Mononuclear cell (primary cell): ENCODE measurements around the gene SYTL2. TPM values are rescaled to one million over a fixed set of nuclear protein-coding genes. Genes with fewer than 3 reads are reported as not detected.
"Not testable (repeated sequence)": the region's sequence is repeated elsewhere in the genome, so short reads cannot be mapped to it uniquely, and the experiment has no call there.

Experiments used
- H3K27me3 ChIP-seq: 2 replicates; pipeline ENCODE4 v1.6.0; 2011; ENCODE audit warnings: low read length, control low read depth; ENCODE audit not compliant: insufficient read depth
- H3K4me1 ChIP-seq: 2 replicates; pipeline ENCODE4 v1.5.1; 2011; ENCODE audit warnings: mild to moderate bottlenecking, low read length, control low read depth; ENCODE audit not compliant: insufficient read depth
- H3K4me3 ChIP-seq: 2 replicates; pipeline ENCODE4 v1.5.1; 2011; ENCODE audit warnings: mild to moderate bottlenecking, low read length, moderate library complexity
- H3K9me3 ChIP-seq: 2 replicates; pipeline ENCODE4 v1.5.1; 2011; ENCODE audit warnings: low read depth, mild to moderate bottlenecking, control low read depth, low read length
- total RNA-seq: library from RNA; depleted of rRNA; stranded (reverse); fragments of >200 nt; gene quantifications from one replicate; pipeline ENCODE4 v1.2.3, GENCODE V29; 2012

Gene SYTL2
- 26.6 TPM for total RNA-seq

GRCh38 chr11:85810871-85811611, at the start of gene SYTL2:
SYTL2 (minus strand) TSS chr11:85811141; CDS start chr11:85757725, 53,416 bp downstream.
- peaks cover 22% of the 10 kb centered on the region for H3K4me1 ChIP-seq
- peaks cover 7% of the 10 kb centered on the region for H3K27me3 ChIP-seq
- peak within 1 kb of the TSS; percentile 47 for H3K4me3 ChIP-seq
- no peaks in the 10 kb centered on the region for H3K9me3 ChIP-seq

- H3K27me3 ChIP-seq, H3K9me3 ChIP-seq, H3K4me1 ChIP-seq: not testable (repeated sequence)
Measured at GRCh38 chr11:85859541-85859940, 48.6 kb upstream of the SYTL2 start.

DNA sequence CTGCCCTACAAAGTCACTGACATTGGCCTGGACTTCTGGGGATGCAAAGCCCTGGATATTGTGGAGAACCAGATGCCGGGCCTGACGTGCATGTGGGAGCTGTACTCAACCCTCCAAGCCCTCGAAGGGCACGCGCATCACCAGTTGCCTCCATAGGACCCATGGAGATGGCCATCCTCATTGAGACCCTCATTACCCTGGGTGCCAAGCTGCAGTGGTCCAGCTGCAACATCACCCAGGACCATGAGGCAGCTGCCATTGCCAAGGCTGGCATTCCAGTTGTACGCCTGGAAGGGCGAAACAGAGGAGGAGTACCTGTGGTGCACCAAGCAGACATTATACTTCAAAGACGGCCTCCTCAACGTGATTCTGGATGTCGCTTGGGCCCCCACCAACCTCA, 46.2 kb upstream of the SYTL2 start:
- Histone ChIP-seq H3K27me3 (no peaks in the 10 kb centered on the region), H3K9me3 (no peaks in the 10 kb centered on the region), H3K4me1 (peaks cover 13% of the 10 kb centered on the region), H3K4me3 (no peak overlapping the region)

More at GRCh38 chr11:85859541-85859940, 48.6 kb upstream of the SYTL2 start:
- H3K4me3 ChIP-seq, result not testable (repeated sequence)

GRCh38 chr11:85855341-85855656, 44.4 kb upstream of the SYTL2 start, which contains the start of gene CCDC83:
CCDC83 (plus strand) TSS chr11:85855383; CDS start chr11:85865124, 9,741 bp downstream.
- Histone ChIP-seq H3K27me3 (no peaks in the 10 kb centered on the region), H3K4me3 (peak within 1 kb of the TSS; percentile 50), H3K9me3 (no peaks in the 10 kb centered on the region), H3K4me1 (peaks cover 13% of the 10 kb centered on the region)

DNA sequence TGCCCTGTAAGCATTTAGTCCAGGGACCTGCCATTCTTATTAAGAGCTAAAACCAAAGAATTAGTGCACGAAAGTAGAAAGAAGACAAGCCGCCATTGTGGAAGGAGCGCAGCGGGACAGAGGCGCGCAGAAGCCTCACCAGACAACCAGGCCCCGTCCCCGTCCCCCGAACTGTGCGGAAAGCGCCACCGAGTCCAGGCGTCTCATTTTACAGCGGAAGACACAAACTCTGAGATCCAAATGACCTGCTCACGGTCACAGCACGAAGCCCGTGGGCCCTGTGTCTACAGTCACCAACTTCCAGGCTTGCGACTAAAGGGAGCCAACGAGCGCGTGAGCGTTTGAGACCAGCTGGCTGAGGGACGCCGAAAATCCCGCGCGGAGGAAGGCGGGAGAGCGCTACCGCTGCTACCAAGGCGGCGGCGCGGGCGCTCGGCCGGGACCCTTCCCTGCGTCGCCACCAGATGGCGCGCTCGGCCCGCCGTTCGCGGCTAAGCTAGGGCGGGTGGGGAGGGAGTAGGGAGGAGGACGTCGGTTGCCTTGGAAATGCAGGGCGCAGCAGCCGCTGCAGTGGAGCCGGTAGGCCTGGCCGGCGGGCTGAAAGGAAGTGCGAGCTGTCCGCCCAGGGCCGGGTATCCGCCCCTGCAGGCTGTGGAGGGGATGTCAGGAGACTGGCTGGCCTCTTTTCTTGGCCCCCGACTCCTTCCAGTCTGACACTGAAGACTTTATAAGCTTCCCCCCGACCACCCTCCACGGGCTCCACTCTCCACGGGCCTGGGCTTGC, 43.8 kb upstream of the SYTL2 start:
- peaks cover 13% of the 10 kb centered on the region for H3K4me1 ChIP-seq
- no peaks in the 10 kb centered on the region for H3K9me3 ChIP-seq
- H3K27me3 ChIP-seq, result no peaks in the 10 kb centered on the region
- peak overlapping the region; percentile 50 for H3K4me3 ChIP-seq

GRCh38 chr11:85854212-85854556, 43.2 kb upstream of the SYTL2 start:
- Histone ChIP-seq H3K4me3 (peak overlapping the region; percentile 50), H3K27me3 (no peaks in the 10 kb centered on the region), H3K4me1 (peaks cover 13% of the 10 kb centered on the region), H3K9me3 (no peaks in the 10 kb centered on the region)

DNA sequence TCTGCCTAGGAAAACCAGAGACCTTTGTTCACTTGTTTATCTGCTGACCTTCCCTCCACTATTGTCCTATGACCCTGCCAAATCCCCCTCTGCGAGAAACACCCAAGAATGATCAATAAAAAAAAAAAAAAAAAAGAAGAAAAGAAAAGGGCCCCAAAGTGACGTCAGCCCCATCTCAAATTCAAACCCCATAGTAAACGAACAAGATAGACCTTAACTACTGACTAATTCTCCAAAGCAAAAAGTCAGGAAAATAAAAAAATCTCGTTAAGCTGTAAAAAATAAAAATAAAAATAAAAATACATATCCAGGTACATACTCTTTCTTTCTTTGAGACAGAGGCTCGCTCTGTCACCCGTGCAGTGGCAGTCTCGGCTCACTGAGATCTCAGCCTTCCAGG, 42.6 kb upstream of the SYTL2 start:
- H3K4me1 ChIP-seq, result peaks cover 13% of the 10 kb centered on the region
- H3K4me3 ChIP-seq, H3K9me3 ChIP-seq, H3K27me3 ChIP-seq: not testable (repeated sequence)

DNA sequence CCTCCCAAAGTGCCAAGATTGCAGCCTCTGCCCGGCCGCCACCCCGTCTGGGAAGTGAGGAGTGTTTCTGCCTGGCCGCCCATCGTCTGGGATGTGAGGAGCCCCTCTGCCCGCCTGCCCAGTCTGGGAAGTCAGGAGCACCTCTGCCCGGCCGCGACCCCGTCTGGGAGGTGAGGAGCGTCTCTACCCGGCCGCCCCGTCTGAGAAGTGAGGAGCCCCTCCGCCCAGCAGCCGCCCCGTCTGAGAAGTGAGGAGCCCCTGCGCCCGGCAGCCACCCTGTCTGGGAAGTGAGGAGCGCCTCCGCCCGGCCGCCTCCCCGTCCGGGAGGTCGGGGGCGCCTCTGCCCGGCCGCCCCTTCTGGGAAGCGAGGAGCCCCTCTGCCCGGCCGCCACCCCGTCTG, 41.8 kb upstream of the SYTL2 start:
- H3K4me1 ChIP-seq, result peaks cover 13% of the 10 kb centered on the region
- H3K27me3 ChIP-seq, H3K9me3 ChIP-seq, H3K4me3 ChIP-seq: not testable (repeated sequence)

GRCh38 chr11:85848556-85848955, 37.6 kb upstream of the SYTL2 start:
- Histone ChIP-seq H3K4me1 (no peaks in the 10 kb centered on the region), H3K9me3 (no peaks in the 10 kb centered on the region), H3K27me3 (no peaks in the 10 kb centered on the region), H3K4me3 (no peak overlapping the region)

DNA sequence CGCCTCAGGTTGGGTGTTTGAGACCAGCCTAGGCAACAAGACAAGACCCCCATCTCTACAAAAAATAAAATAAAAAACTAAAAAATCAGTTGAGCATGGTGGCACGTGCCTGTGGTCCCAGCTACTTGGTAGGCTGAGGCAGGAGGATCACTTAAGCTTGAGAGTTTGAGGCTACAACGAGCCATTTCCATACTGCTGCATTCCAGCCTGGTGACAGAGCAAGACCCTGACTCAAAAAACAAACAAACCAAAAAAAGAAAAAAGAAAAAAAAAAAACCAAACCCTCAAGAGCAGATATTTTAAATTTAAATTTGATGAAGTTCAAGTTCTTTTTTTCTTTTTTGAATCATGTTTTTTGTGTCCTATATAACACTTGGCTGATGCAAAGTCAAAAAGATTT, 37.1 kb upstream of the SYTL2 start:
- no peaks in the 10 kb centered on the region for H3K27me3 ChIP-seq
- no peaks in the 10 kb centered on the region for H3K9me3 ChIP-seq
- no peaks in the 10 kb centered on the region for H3K4me1 ChIP-seq
- no peak overlapping the region for H3K4me3 ChIP-seq

GRCh38 chr11:85847436-85847835, 36.5 kb upstream of the SYTL2 start:
- no peaks in the 10 kb centered on the region for H3K9me3 ChIP-seq
- H3K27me3 ChIP-seq, result no peaks in the 10 kb centered on the region
- no peak overlapping the region for H3K4me3 ChIP-seq
- H3K4me1 ChIP-seq, result no peaks in the 10 kb centered on the region

- H3K9me3 ChIP-seq, result no peaks in the 10 kb centered on the region
Measured at GRCh38 chr11:85845124-85845631, 34.2 kb upstream of the SYTL2 start.

GRCh38 chr11:85844439-85845123, 33.6 kb upstream of the SYTL2 start:
- H3K4me3 ChIP-seq, result no peak overlapping the region
- H3K27me3 ChIP-seq, result no peaks in the 10 kb centered on the region
- H3K9me3 ChIP-seq, result no peaks in the 10 kb centered on the region
- H3K4me1 ChIP-seq, result no peaks in the 10 kb centered on the region

More at GRCh38 chr11:85845124-85845631, 34.2 kb upstream of the SYTL2 start:
- no peak overlapping the region for H3K4me3 ChIP-seq
- H3K27me3 ChIP-seq, result no peaks in the 10 kb centered on the region
- no peaks in the 10 kb centered on the region for H3K4me1 ChIP-seq

DNA sequence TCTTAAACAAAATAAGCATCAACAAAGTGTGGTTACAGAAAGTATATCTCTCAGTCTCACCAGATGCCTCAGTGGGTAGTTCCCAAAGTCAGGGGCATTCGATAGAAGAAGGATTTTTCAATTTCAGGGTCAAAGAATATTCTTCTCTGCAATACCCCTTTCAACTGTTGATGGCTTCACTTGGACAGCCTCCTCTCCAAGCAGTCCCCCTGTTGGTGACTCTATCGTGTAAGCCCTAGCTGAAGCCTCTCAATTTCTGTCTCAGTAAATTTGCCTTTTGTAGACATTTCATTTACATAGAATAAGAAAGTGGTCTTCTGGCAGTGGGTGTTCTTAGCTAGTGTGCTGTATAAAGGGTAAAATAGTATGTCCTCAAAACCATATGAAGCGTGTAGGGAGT, 33.0 kb upstream of the SYTL2 start:
- no peak overlapping the region for H3K4me3 ChIP-seq
- H3K4me1 ChIP-seq, result no peaks in the 10 kb centered on the region
- no peaks in the 10 kb centered on the region for H3K27me3 ChIP-seq
- no peaks in the 10 kb centered on the region for H3K9me3 ChIP-seq

DNA sequence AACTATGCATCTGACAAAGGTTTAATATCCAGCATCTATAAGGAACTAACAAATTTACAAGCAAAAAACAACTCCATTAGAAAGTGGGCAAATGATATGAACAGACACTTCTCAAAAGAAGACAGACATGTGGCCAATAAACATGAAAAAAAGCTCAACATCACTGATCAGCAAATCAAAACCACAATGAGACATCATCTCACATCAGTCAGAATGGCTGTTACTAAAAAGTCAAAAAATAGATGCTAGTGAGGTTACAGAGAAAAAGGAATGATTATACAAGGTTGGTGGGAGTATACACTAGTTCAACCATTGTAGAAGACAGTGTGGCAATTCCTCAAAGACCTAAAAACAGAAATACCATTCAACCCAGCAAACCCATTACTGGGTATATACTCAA, 30.0 kb upstream of the SYTL2 start:
- not testable (repeated sequence) for H3K27me3 ChIP-seq, H3K4me1 ChIP-seq, H3K4me3 ChIP-seq, H3K9me3 ChIP-seq
